ENCODE results near the gene RNF144A.

Gene RNF144A

GRCh38 chr2:7083580-7084509 is 166.6 kb downstream of the RNF144A start:
- no peak for DNase-seq (ENCODE audit: low read depth)

- DNase-seq (ENCODE audit: low read depth): no peak
Measured at GRCh38 chr2:7084601-7085000, 167.4 kb downstream of the RNF144A start.

- DNase-seq (ENCODE audit: low read depth): no peak
Measured at GRCh38 chr2:7089284-7089683, 172.1 kb downstream of the RNF144A start.

GRCh38 chr2:7089898-7090510 is 172.8 kb downstream of the RNF144A start:
- no peak for DNase-seq (ENCODE audit: low read depth)

- DNase-seq (ENCODE audit: low read depth): no peak
Measured at GRCh38 chr2:7093376-7093775, 176.2 kb downstream of the RNF144A start.
